HEK293 (cell line): ENCODE data around the gene APOO.
A peak's percentile ranks its signal among the peaks of the same experiment; 100 is the strongest.

Source experiments
- BCL11B ChIP-seq: fragments of 450-650 bp; formaldehyde crosslinking; IDR thresholded peaks from 2 replicates; pipeline ENCODE4 v1.5.1; 2016; ENCODE audit warnings: low read depth, missing biosample characterization, missing genetic modification characterization
- BCL6B ChIP-seq: fragments of 450-650 bp; formaldehyde crosslinking; IDR thresholded peaks from 2 replicates; pipeline ENCODE4 v1.5.1; 2017; ENCODE audit warnings: missing biosample characterization, missing genetic modification characterization
- CTCF ChIP-seq: fragments of 450-650 bp; formaldehyde crosslinking; IDR thresholded peaks from 2 replicates; pipeline ENCODE4 v1.5.1; 2016; ENCODE audit warnings: missing biosample characterization, missing genetic modification characterization
- GLIS2 ChIP-seq: fragments of 450-650 bp; formaldehyde crosslinking; IDR thresholded peaks from 2 replicates; pipeline ENCODE4 v1.5.1; 2016; ENCODE audit warnings: missing biosample characterization, missing genetic modification characterization
- INSM2 ChIP-seq: fragments of 450-650 bp; formaldehyde crosslinking; IDR thresholded peaks from 2 replicates; pipeline ENCODE4 v1.5.1; 2016; ENCODE audit warnings: missing biosample characterization, missing genetic modification characterization
- KLF16 ChIP-seq: fragments of 450-650 bp; formaldehyde crosslinking; IDR thresholded peaks from 2 replicates; pipeline ENCODE4 v1.5.1; 2017; ENCODE audit warnings: missing biosample characterization, missing genetic modification characterization
- MEIS1 ChIP-seq: sonication (generic); formaldehyde crosslinking; IDR thresholded peaks from 2 replicates; pipeline ENCODE4 v1.8.1; 2022; ENCODE audit warnings: missing genetic modification reagents, mild to moderate bottlenecking, borderline replicate concordance
- PRDM1 ChIP-seq: fragments of 450-650 bp; formaldehyde crosslinking; IDR thresholded peaks from 2 replicates; pipeline ENCODE4; 2016; ENCODE audit warnings: missing biosample characterization, missing genetic modification characterization
- RBAK ChIP-seq: fragments of 450-650 bp; formaldehyde crosslinking; IDR thresholded peaks from 2 replicates; pipeline ENCODE4 v1.5.1; 2016; ENCODE audit warnings: missing biosample characterization, missing genetic modification characterization
- REPIN1 ChIP-seq: fragments of 450-650 bp; formaldehyde crosslinking; IDR thresholded peaks from 2 replicates; pipeline ENCODE4 v1.5.1; 2017; ENCODE audit warnings: missing biosample characterization, missing genetic modification characterization, low read depth
- SP3 ChIP-seq: fragments of 450-650 bp; formaldehyde crosslinking; IDR thresholded peaks from 2 replicates; pipeline ENCODE4 v1.5.1; 2016; ENCODE audit warnings: missing biosample characterization, missing genetic modification characterization
- SP7 ChIP-seq: fragments of 450-650 bp; formaldehyde crosslinking; IDR thresholded peaks from 2 replicates; pipeline ENCODE4 v1.5.1; 2016; ENCODE audit warnings: missing biosample characterization, missing genetic modification characterization
- ZBTB1 ChIP-seq: fragments of 450-650 bp; formaldehyde crosslinking; IDR thresholded peaks from 2 replicates; pipeline ENCODE4 v1.5.1; 2016; ENCODE audit warnings: missing biosample characterization, missing genetic modification characterization
- ZFHX2 ChIP-seq: fragments of 450-650 bp; formaldehyde crosslinking; conservative IDR thresholded peaks from 2 replicates; pipeline ENCODE4 v1.5.1; 2016; ENCODE audit warnings: missing biosample characterization, missing genetic modification characterization
- ZFP3 ChIP-seq: fragments of 450-650 bp; formaldehyde crosslinking; IDR thresholded peaks from 2 replicates; pipeline ENCODE4 v1.5.1; 2016; ENCODE audit warnings: low read depth, missing biosample characterization, missing genetic modification characterization
- ZFP37 ChIP-seq: fragments of 450-650 bp; formaldehyde crosslinking; IDR thresholded peaks from 2 replicates; pipeline ENCODE4 v1.5.1; 2016; ENCODE audit warnings: missing biosample characterization, missing genetic modification characterization
- ZNF133 ChIP-seq: fragments of 450-650 bp; formaldehyde crosslinking; IDR thresholded peaks from 2 replicates; pipeline ENCODE4 v1.5.1; 2016; ENCODE audit warnings: missing biosample characterization, missing genetic modification characterization
- ZNF174 ChIP-seq: fragments of 450-650 bp; formaldehyde crosslinking; IDR thresholded peaks from 2 replicates; pipeline ENCODE4 v1.5.0; 2017; ENCODE audit warnings: missing biosample characterization, mild to moderate bottlenecking, missing genetic modification characterization
- ZNF214 ChIP-seq: fragments of 450-650 bp; formaldehyde crosslinking; IDR thresholded peaks from 2 replicates; pipeline ENCODE4 v1.5.1; 2017; ENCODE audit warnings: missing biosample characterization, mild to moderate bottlenecking, missing genetic modification characterization, borderline replicate concordance
- ZNF223 ChIP-seq: fragments of 450-650 bp; formaldehyde crosslinking; IDR thresholded peaks from 2 replicates; pipeline ENCODE4 v1.5.1; 2016; ENCODE audit warnings: missing biosample characterization, missing genetic modification characterization
- ZNF26 ChIP-seq: fragments of 450-650 bp; formaldehyde crosslinking; IDR thresholded peaks from 2 replicates; pipeline ENCODE4 v1.5.1; 2016; ENCODE audit warnings: missing biosample characterization, missing genetic modification characterization
- ZNF266 ChIP-seq: fragments of 450-650 bp; formaldehyde crosslinking; IDR thresholded peaks from 2 replicates; pipeline ENCODE4 v1.5.1; 2016; ENCODE audit warnings: missing biosample characterization, missing genetic modification characterization, low read depth
- ZNF302 ChIP-seq: fragments of 450-650 bp; formaldehyde crosslinking; IDR thresholded peaks from 2 replicates; pipeline ENCODE4 v1.5.1; 2016; ENCODE audit warnings: missing biosample characterization, missing genetic modification characterization, low read depth
- ZNF521 ChIP-seq: fragments of 450-650 bp; formaldehyde crosslinking; IDR thresholded peaks from 2 replicates; pipeline ENCODE4 v1.5.1; 2017; ENCODE audit warnings: missing biosample characterization, mild to moderate bottlenecking, missing genetic modification characterization
- ZNF621 ChIP-seq: fragments of 450-650 bp; formaldehyde crosslinking; IDR thresholded peaks from 2 replicates; pipeline ENCODE4 v1.5.1; 2017; ENCODE audit warnings: missing biosample characterization, missing genetic modification characterization
- ZNF639 ChIP-seq: fragments of 450-650 bp; formaldehyde crosslinking; IDR thresholded peaks from 2 replicates; pipeline ENCODE4 v1.5.1; 2016; ENCODE audit warnings: missing biosample characterization, missing genetic modification characterization
- ZNF645 ChIP-seq: fragments of 450-650 bp; formaldehyde crosslinking; IDR thresholded peaks from 2 replicates; pipeline ENCODE4; 2016; ENCODE audit warnings: missing biosample characterization, missing genetic modification characterization
- ZNF768 ChIP-seq: fragments of 450-650 bp; formaldehyde crosslinking; IDR thresholded peaks from 2 replicates; pipeline ENCODE4 v1.5.1; 2018; ENCODE audit warnings: missing biosample characterization, mild to moderate bottlenecking, missing genetic modification characterization
- ZSCAN23 ChIP-seq: fragments of 450-650 bp; formaldehyde crosslinking; IDR thresholded peaks from 2 replicates; pipeline ENCODE4 v1.5.1; 2016; ENCODE audit warnings: missing biosample characterization, missing genetic modification characterization
- ZSCAN4 ChIP-seq: fragments of 450-650 bp; formaldehyde crosslinking; IDR thresholded peaks from 2 replicates; pipeline ENCODE4 v1.5.1; 2017; ENCODE audit warnings: missing biosample characterization, missing genetic modification characterization
- TF ChIP-seq, protein P1 (sequence below): fragments of 450-650 bp; formaldehyde crosslinking; IDR thresholded peaks from 2 replicates; pipeline ENCODE4 v1.5.1; 2016; ENCODE audit warnings: missing biosample characterization, missing genetic modification characterization, borderline replicate concordance

Gene APOO

GRCh38 chrX:23944234-23944633 lies 36.5 kb upstream of the APOO start (continued):
- TF ChIP-seq ZNF521: no peak
- TF ChIP-seq ZFP37: no peak
- TF ChIP-seq KLF16 (tag by site-specific recombination): no peak
- no peak for TF ChIP-seq CTCF
- no peak for TF ChIP-seq ZNF645
- TF ChIP-seq ZNF174: no peak
- no peak for TF ChIP-seq MEIS1 (CRISPR knock-in tag)
- TF ChIP-seq RBAK (tag by site-specific recombination): no peak
- TF ChIP-seq INSM2: peak; percentile 90
- TF ChIP-seq REPIN1 (tag by site-specific recombination): no peak
- peak; percentile 68; the same call in 1 of the 2 replicates for TF ChIP-seq SP7
- no peak for TF ChIP-seq ZNF302
- TF ChIP-seq GLIS2 (tag by site-specific recombination): no peak
- peak; percentile 44; the same call in 1 of the 2 replicates for TF ChIP-seq ZNF639 (tag by site-specific recombination)
- no peak for TF ChIP-seq ZNF223 (tag by site-specific recombination)
- TF ChIP-seq BCL6B (tag by site-specific recombination): no peak
- TF ChIP-seq ZNF768 (tag by site-specific recombination): no peak
- TF ChIP-seq ZNF133 (tag by site-specific recombination): no peak
- TF ChIP-seq BCL11B (tag by site-specific recombination): no peak
- no peak for TF ChIP-seq ZSCAN23 (tag by site-specific recombination)
- TF ChIP-seq ZNF621 (tag by site-specific recombination): no peak
- no peak for TF ChIP-seq PRDM1
- TF ChIP-seq, protein P1, sequence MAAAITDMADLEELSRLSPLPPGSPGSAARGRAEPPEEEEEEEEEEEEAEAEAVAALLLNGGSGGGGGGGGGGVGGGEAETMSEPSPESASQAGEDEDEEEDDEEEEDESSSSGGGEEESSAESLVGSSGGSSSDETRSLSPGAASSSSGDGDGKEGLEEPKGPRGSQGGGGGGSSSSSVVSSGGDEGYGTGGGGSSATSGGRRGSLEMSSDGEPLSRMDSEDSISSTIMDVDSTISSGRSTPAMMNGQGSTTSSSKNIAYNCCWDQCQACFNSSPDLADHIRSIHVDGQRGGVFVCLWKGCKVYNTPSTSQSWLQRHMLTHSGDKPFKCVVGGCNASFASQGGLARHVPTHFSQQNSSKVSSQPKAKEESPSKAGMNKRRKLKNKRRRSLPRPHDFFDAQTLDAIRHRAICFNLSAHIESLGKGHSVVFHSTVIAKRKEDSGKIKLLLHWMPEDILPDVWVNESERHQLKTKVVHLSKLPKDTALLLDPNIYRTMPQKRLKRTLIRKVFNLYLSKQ: no peak
- 0 out of 2 replicates have a peak, but pooled peaks have one; percentile 82 for TF ChIP-seq ZBTB1 (tag by site-specific recombination)
- no peak for TF ChIP-seq ZFHX2 (tag by site-specific recombination)
- TF ChIP-seq ZNF214: no peak
- no peak for TF ChIP-seq ZFP3 (tag by site-specific recombination)
- no peak for TF ChIP-seq ZNF266 (tag by site-specific recombination)
- no peak for TF ChIP-seq SP3
- TF ChIP-seq ZSCAN4: no peak
- TF ChIP-seq ZNF26 (tag by site-specific recombination): no peak
